Small intestine (tissue), 7 donors: ENCODE data around the gene SYT3. TPM values are rescaled to one million over a fixed set of nuclear protein-coding genes. Genes with fewer than 3 reads are reported as not detected.
"Not testable (repeated sequence)": the region's sequence is repeated elsewhere in the genome, so short reads cannot be mapped to it uniquely, and the experiment has no call there.

Experiments used
- DNase-seq, 2 donors: peaks; one replicate each; pipeline versions ENCODE4 v3.0.0 to v3.0.0-alpha.2; 2013
- FAIRE-seq: peaks from 2 replicates; lab custom pipeline; 2012; peaks lifted over from hg19 to GRCh38; lab: Jason Lieb, UNC
- H3K27ac ChIP-seq, 3 donors: one replicate each; pipeline ENCODE4 v1.5.1; 2013; ENCODE audit warnings: low read length in 2 of 3, mild to moderate bottlenecking in 2 of 3, control low read depth in 1 of 3, inconsistent platforms in 1 of 3, low read depth in 1 of 3, moderate library complexity in 1 of 3
- H3K27me3 ChIP-seq, 3 donors: one replicate each; pipeline ENCODE4 v1.6.1; 2013; ENCODE audit warnings: low read length in 3 of 3, inconsistent platforms in 1 of 3; ENCODE audit not compliant: control insufficient read depth in 3 of 3, insufficient read depth in 3 of 3
- H3K36me3 ChIP-seq, 3 donors: one replicate each; pipeline ENCODE4 v1.6.1; 2013; ENCODE audit warnings: low read length in 3 of 3, inconsistent platforms in 1 of 3, low read depth in 1 of 3, mild to moderate bottlenecking in 1 of 3, moderate library complexity in 1 of 3; ENCODE audit not compliant: control insufficient read depth in 3 of 3, insufficient read depth in 2 of 3
- H3K4me1 ChIP-seq, 3 donors: one replicate each; pipeline ENCODE4 v1.6.1; 2013; ENCODE audit warnings: low read length in 2 of 3, inconsistent platforms in 1 of 3, low read depth in 1 of 3, mild to moderate bottlenecking in 1 of 3, moderate library complexity in 1 of 3; ENCODE audit not compliant: control insufficient read depth in 3 of 3, insufficient read depth in 2 of 3
- H3K4me3 ChIP-seq, 3 donors: one replicate each; pipeline ENCODE4 v1.5.1; 2013; ENCODE audit warnings: low read length in 3 of 3, control low read depth in 1 of 3, inconsistent platforms in 1 of 3, low read depth in 1 of 3, mild to moderate bottlenecking in 1 of 3, moderate library complexity in 1 of 3
- H3K9me3 ChIP-seq, 2 donors: one replicate each; pipeline ENCODE4 v1.6.1; 2013; ENCODE audit warnings: low read depth in 1 of 2, low read length in 1 of 2; ENCODE audit not compliant: control insufficient read depth in 2 of 2, insufficient read depth in 1 of 2
- WGBS, 3 donors: extraction: QIAGEN DNeasy Blood & Tissue Kit; methylation state at CpG; one replicate each; pipeline ENCODE4 v1.1.7; 2013; 5-methylcytosine and 5-hydroxymethylcytosine counted together
- polyA plus RNA-seq, 4 donors: library from polyadenylated mRNA; stranded (reverse) in 3 of 4; unstranded in 1 of 4; fragments of 200-250 nt in 3 of 4; fragments of 120-200 nt in 1 of 4; gene quantifications; one replicate each; pipeline versions ENCODE4 v1.2.1 to v1.2.3, GENCODE V29; 2013
- donor health status: healthy with polysubstance abuse.
- donor health status: control.
- donor health status: control.
- donor health status: Bipolar disorder and iron deficiency.
- donor health status: healthy.

Gene SYT3
- polyA plus RNA-seq, 4 donors, result 0.15 to 0.57 TPM; not detected in 2

DNA sequence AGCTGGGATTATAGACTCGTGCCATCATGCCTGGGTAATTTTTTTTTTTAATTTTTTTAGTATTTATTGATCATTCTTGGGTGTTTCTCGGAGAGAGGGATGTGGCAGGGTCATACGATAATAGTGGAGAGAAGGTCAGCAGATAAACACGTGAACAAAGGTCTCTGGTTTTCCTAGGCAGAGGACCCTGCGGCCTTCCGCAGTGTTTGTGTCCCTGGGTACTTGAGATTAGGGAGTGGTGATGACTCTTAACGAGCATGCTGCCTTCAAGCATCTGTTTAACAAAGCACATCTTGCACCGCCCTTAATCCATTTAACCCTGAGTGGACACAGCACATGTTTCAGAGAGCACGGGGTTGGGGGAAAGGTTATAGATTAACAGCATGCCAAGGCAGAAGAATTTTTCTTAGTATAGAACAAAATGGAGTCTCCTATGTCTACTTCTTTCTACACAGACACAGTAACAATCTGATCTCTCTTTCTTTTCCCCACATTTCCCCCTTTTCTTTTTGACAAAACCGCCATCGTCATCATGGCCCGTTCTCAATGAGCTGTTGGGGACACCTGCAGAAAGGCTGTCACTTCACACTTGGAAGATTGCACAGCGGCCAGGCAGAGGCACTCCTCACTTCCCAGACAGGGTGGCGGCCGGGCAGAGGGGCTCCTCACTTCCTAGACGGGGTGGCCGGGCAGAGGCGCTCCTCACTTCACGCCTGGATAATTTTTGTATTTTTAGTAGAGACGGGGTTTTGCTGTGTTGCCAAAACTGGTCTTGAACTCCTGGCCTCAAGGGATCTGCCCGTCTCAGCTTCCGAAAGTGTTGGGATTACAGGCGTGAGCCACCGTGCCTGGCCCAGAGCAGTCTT, 57.7 kb downstream of the SYT3 start:
- FAIRE-seq, H3K4me3 ChIP-seq, H3K27me3 ChIP-seq, H3K4me1 ChIP-seq, H3K9me3 ChIP-seq, H3K36me3 ChIP-seq, H3K27ac ChIP-seq, DNase-seq: not testable (repeated sequence)
- 77 to 80% (median 79%) methylated on average over 20 to 22 of the region's 24 CpGs for WGBS, 3 donors

DNA sequence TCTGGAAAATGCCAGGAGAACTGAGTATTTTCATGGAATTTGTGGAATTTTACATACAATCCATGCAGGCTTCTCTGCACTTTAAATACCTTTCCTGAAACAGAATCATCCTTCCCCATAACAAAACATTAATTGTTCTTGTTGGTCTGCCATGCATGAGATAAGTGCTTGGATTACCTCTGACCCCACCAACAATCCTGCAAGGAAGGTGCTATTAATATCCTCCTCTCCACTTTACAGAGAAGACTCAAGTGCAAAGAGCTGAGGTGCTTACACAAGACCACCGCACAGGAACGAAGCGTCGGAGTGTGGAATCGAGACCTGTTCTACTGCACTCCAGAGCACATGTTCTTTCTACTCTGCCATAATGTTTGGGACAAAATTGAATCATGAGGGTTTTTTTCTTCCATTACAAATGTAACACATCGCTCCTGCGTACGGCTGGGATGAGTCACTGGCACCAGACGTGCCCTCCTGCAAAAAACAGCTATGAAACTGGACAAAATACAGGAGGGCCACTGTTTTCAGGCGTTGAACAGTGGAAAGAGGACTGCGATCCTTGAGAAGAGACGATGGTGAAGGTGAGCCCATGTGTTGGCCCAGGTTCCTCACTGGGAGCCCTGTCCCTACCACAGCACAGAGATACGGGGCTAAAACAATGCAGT, 58.6 kb downstream of the SYT3 start:
- H3K27ac ChIP-seq, result no peak overlapping the region
- WGBS, 3 donors, result 77 to 89% (median 83%) methylated on average over 13 of the region's 13 CpGs
- peaks cover 0 to 3% (median 0%) of the 10 kb centered on the region in 3 donors for H3K27me3 ChIP-seq
- no peak for FAIRE-seq
- DNase-seq, result no peak
- no peak overlapping the region for H3K4me3 ChIP-seq
- H3K9me3 ChIP-seq, result no peaks in the 10 kb centered on the region
- no peaks in the 10 kb centered on the region for H3K36me3 ChIP-seq
- no peaks in the 10 kb centered on the region for H3K4me1 ChIP-seq

DNA sequence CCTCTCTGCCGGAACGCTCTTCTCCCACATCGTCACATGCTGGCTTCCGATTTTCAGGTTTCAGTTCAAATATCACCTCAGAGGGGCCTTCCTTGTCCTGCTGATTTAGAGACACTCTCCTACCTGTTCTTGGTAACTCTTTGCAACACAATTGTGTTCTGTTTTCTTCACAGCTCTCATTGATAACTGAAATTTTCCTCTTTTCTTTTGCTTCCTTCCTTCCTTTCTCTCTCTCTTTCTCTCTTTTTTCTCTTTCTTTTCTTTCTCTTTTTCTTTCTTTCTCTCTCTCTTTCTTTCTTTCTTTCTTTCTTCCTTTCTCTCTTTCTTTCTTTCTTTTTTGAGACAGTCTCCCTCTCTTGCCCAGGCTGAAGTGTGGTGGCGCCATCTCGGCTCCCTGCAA, 59.4 kb downstream of the SYT3 start:
- no peaks in the 10 kb centered on the region for H3K4me1 ChIP-seq
- H3K9me3 ChIP-seq, result no peaks in the 10 kb centered on the region
- H3K36me3 ChIP-seq, result no peaks in the 10 kb centered on the region
- H3K27ac ChIP-seq, result no peak overlapping the region
- no peak for DNase-seq
- FAIRE-seq, result no peak
- H3K27me3 ChIP-seq, result peaks cover 0 to 3% (median 0%) of the 10 kb centered on the region in 3 donors
- 87 to 95% (median 93%) methylated on average over 6 of the region's 6 CpGs for WGBS, 3 donors
- H3K4me3 ChIP-seq, result no peak overlapping the region

DNA sequence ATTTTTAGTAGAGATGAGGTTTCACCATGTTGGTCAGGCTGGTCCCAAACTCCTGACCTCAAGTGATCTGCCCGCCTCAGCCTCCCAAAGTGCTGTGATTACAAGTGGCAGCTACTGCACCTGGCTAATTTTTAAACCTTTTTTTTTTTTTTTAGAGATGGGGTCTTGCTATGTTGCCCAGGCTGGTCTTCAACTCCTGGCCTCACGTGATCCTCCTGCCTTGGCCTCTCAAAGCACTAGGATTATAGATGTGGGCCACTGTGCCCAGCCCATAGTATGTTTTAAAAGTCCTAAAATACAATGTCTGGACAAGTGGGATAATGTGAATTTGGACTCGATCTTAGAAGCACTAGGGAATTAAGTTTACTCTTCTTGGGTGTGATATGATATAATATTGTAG, 62.9 kb downstream of the SYT3 start:
- H3K27me3 ChIP-seq, FAIRE-seq, H3K4me3 ChIP-seq, H3K4me1 ChIP-seq, H3K9me3 ChIP-seq, H3K36me3 ChIP-seq, H3K27ac ChIP-seq, DNase-seq: not testable (repeated sequence)
- WGBS, 3 donors, result 63 to 80% (median 80%) methylated on average over 1 to 3 of the region's 3 CpGs

GRCh38 chr19:50573741-50574461, 65.8 kb downstream of the SYT3 start:
- Histone ChIP-seq H3K27ac (no peak overlapping the region), H3K4me1 (no peaks in the 10 kb centered on the region), H3K4me3 (no peak overlapping the region), H3K9me3 (no peaks in the 10 kb centered on the region), H3K27me3 (peaks cover 0 to 5% (median 4%) of the 10 kb centered on the region in 3 donors), H3K36me3 (no peaks in the 10 kb centered on the region)
- 72 to 80% (median 78%) methylated on average over 13 of the region's 13 CpGs for WGBS, 3 donors
- FAIRE-seq, result no peak
- no peak for DNase-seq

Other genes with a start within 250 kb of the SYT3 start
- gene SPIB, start 220.9 kb downstream of the SYT3 start, polyA plus RNA-seq, result 10 to 100 TPM; 16.6 to 44.3 (median 31.4) TPM
- under 1 TPM in 2 of 4 donors, not detected in 2; 0.27 to 0.49 TPM for gene MYBPC2, start 207.0 kb downstream of the SYT3 start, polyA plus RNA-seq
- gene EMC10, start 163.4 kb downstream of the SYT3 start, polyA plus RNA-seq, result 100 to 1,000 TPM in 2 of 4 donors, 10 to 100 TPM in 2; 53.7 to 164 (median 116) TPM
- 1 to 10 TPM in 2 of 4 donors, under 1 TPM in 1, not detected in 1; 0.89 to 3.4 (median 2.1) TPM for gene GARIN5A, start 163.0 kb downstream of the SYT3 start, polyA plus RNA-seq
- 10 to 100 TPM; 21.2 to 97.8 (median 74.1) TPM for gene JOSD2, start 128.7 kb downstream of the SYT3 start, polyA plus RNA-seq
- gene ASPDH, start 126.0 kb downstream of the SYT3 start, polyA plus RNA-seq, result 10 to 100 TPM in 2 of 4 donors, 1 to 10 TPM in 1, under 1 TPM in 1; 0.27 to 20.0 (median 11.5) TPM
- gene LRRC4B, start 71.4 kb downstream of the SYT3 start, polyA plus RNA-seq, result 1 to 10 TPM in 3 of 4 donors, not detected in 1; 1.1 to 5.4 (median 3.2) TPM
- under 1 TPM in 1 of 4 donors, not detected in 3; 0.19 TPM for gene C19orf81, start 9.6 kb upstream of the SYT3 start, polyA plus RNA-seq
- gene SHANK1, start 79.9 kb upstream of the SYT3 start, polyA plus RNA-seq, result 1 to 10 TPM in 1 of 4 donors, under 1 TPM in 2, not detected in 1; under 0.01 to 1.4 (median 0.46) TPM
- gene CLEC11A, start 83.5 kb upstream of the SYT3 start, polyA plus RNA-seq, result 10 to 100 TPM in 1 of 4 donors, 1 to 10 TPM in 2, not detected in 1; 1.4 to 11.4 (median 4.7) TPM
- gene GPR32, start 130.6 kb upstream of the SYT3 start, polyA plus RNA-seq, result not detected
- gene ACP4, start 150.5 kb upstream of the SYT3 start, polyA plus RNA-seq, result under 1 TPM in 1 of 4 donors, not detected in 3; 0.03 TPM
- gene KLK1, start 183.9 kb upstream of the SYT3 start, polyA plus RNA-seq, result 10 to 100 TPM; 12.5 to 48.9 (median 29.8) TPM
- under 1 TPM in 1 of 4 donors, not detected in 3; 0.24 TPM for gene KLK15, start 193.7 kb upstream of the SYT3 start, polyA plus RNA-seq
- gene KLK3, start 215.0 kb upstream of the SYT3 start, polyA plus RNA-seq, result 1 to 10 TPM in 2 of 4 donors, under 1 TPM in 2; 0.07 to 1.6 (median 0.69) TPM
- under 1 TPM in 2 of 4 donors, not detected in 2; 0.03 to 0.12 TPM for gene KLK2, start 233.6 kb upstream of the SYT3 start, polyA plus RNA-seq